Loucy (cell line): ENCODE data around the gene BEST4.
A peak's percentile ranks its signal among the peaks of the same experiment; 100 is the strongest.

Experiments used
- H2AFZ ChIP-seq: fragments of 200-600 bp; sonication (generic); 2 replicates; pipeline ENCODE4 v1.6.0; 2016; ENCODE audit warnings: antibody characterized with exemption, mild to moderate bottlenecking, low read length, moderate library complexity
- H3F3A ChIP-seq: fragments of 200-600 bp; 2 replicates; pipeline ENCODE4 v1.6.0; 2016; ENCODE audit warnings: antibody characterized with exemption, low read depth, mild to moderate bottlenecking
- H3K27me3 ChIP-seq: fragments of 200-600 bp; sonication (generic); 2 replicates; pipeline ENCODE4 v1.6.1; 2014; ENCODE audit warnings: low read length, mild to moderate bottlenecking; ENCODE audit not compliant: insufficient read depth, poor library complexity, severe bottlenecking
- H3K36me3 ChIP-seq: fragments of 200-600 bp; sonication (generic); 2 replicates; pipeline ENCODE4 v1.6.1; 2016; ENCODE audit warnings: low read length; ENCODE audit not compliant: insufficient read depth
- H3K4me1 ChIP-seq: fragments of 200-600 bp; sonication (generic); 2 replicates; pipeline ENCODE4 v1.5.1; 2014; ENCODE audit warnings: low read length, mild to moderate bottlenecking; ENCODE audit not compliant: insufficient read depth, poor library complexity, severe bottlenecking
- H3K4me2 ChIP-seq: fragments of 200-600 bp; sonication (generic); 2 replicates; pipeline ENCODE4 v1.6.0; 2014; ENCODE audit warnings: antibody characterized with exemption, low read length, low read depth, mild to moderate bottlenecking; ENCODE audit not compliant: poor library complexity, severe bottlenecking
- H3K4me3 ChIP-seq: fragments of 200-600 bp; sonication (generic); 2 replicates; pipeline ENCODE4 v1.5.1; 2014; ENCODE audit warnings: low read length, mild to moderate bottlenecking, mixed read lengths; ENCODE audit not compliant: poor library complexity, severe bottlenecking
- H3K79me2 ChIP-seq: fragments of 200-600 bp; sonication (generic); 2 replicates; pipeline ENCODE4 v1.6.1; 2014; ENCODE audit warnings: low read length; ENCODE audit not compliant: insufficient read depth
- H3K9ac ChIP-seq: fragments of 200-600 bp; sonication (generic); 2 replicates; pipeline ENCODE4 v1.6.0; 2014; ENCODE audit warnings: mild to moderate bottlenecking, low read depth, low read length, moderate library complexity; ENCODE audit not compliant: poor library complexity, severe bottlenecking
- H3K9me2 ChIP-seq: fragments of 200-600 bp; sonication (generic); replicated peaks from 2 replicates; pipeline ENCODE4 v1.6.1; 2016; ENCODE audit warnings: low read depth, low read length, mixed read lengths
- H3K9me3 ChIP-seq: fragments of 200-600 bp; sonication (generic); 2 replicates; pipeline ENCODE4 v1.6.1; 2014; ENCODE audit warnings: mild to moderate bottlenecking, antibody characterized with exemption, low read length, low read depth; ENCODE audit not compliant: insufficient read depth
- H4K20me1 ChIP-seq: fragments of 200-600 bp; sonication (generic); 2 replicates; pipeline ENCODE4 v1.6.0; 2014; ENCODE audit warnings: antibody characterized with exemption, low read length, mild to moderate bottlenecking; ENCODE audit not compliant: insufficient read depth, poor library complexity, severe bottlenecking
- CTCF ChIP-seq: fragments of 200-600 bp; sonication (generic); conservative IDR thresholded peaks from 2 replicates; pipeline ENCODE4 v1.5.1; 2014; ENCODE audit warnings: mild to moderate bottlenecking, antibody characterized with exemption, low read length
- EZH2phosphoT487 ChIP-seq: fragments of 200-600 bp; IDR thresholded peaks from 2 replicates; pipeline ENCODE4 v1.6.1; 2018; ENCODE audit warnings: antibody characterized with exemption, mild to moderate bottlenecking, moderate library complexity, borderline replicate concordance

Gene BEST4

GRCh38 chr1:44759077-44759476 is 28.9 kb downstream of the BEST4 start:
- H3K79me2 ChIP-seq, result no peaks in the 10 kb centered on the region
- H3K9ac ChIP-seq, result no peak overlapping the region
- TF ChIP-seq EZH2phosphoT487 (no peak), CTCF (no peak)
- H4K20me1 ChIP-seq, result no peaks in the 10 kb centered on the region
- H3K27me3 ChIP-seq, result no peaks in the 10 kb centered on the region
- H3K9me3 ChIP-seq, result no peaks in the 10 kb centered on the region
- H3K36me3 ChIP-seq, result peaks cover 92% of the 10 kb centered on the region; the same call in 1 of the 2 replicates
- H2AFZ ChIP-seq, result no peak overlapping the region
- H3K4me1 ChIP-seq, result no peaks in the 10 kb centered on the region
- no peaks in the 10 kb centered on the region for H3K9me2 ChIP-seq
- H3K4me2 ChIP-seq, result no peak overlapping the region
- no peak overlapping the region for H3K4me3 ChIP-seq
- no peaks in the 10 kb centered on the region for H3F3A ChIP-seq

GRCh38 chr1:44757420-44757819 is 30.6 kb downstream of the BEST4 start:
- Histone ChIP-seq H4K20me1 (no peaks in the 10 kb centered on the region), H3K4me2 (no peak overlapping the region), H3K79me2 (no peaks in the 10 kb centered on the region), H3K9me2 (no peaks in the 10 kb centered on the region), H3K4me1 (no peaks in the 10 kb centered on the region), H3K4me3 (no peak overlapping the region), H3F3A (no peaks in the 10 kb centered on the region), H3K9ac (no peak overlapping the region), H3K36me3 (peaks cover 91% of the 10 kb centered on the region), H3K9me3 (no peaks in the 10 kb centered on the region), H2AFZ (no peak overlapping the region), H3K27me3 (no peaks in the 10 kb centered on the region)
- TF ChIP-seq CTCF (no peak), EZH2phosphoT487 (no peak)

- peaks cover 53% of the 10 kb centered on the region for H3K36me3 ChIP-seq
- no peak overlapping the region for H2AFZ ChIP-seq
- peaks cover 12% of the 10 kb centered on the region for H4K20me1 ChIP-seq
- H3K4me1 ChIP-seq, result peaks cover 19% of the 10 kb centered on the region
- TF ChIP-seq CTCF (peak; percentile 48), EZH2phosphoT487 (no peak)
- no peak overlapping the region for H3K4me2 ChIP-seq
- H3K4me3 ChIP-seq, result no peak overlapping the region
- no peaks in the 10 kb centered on the region for H3K27me3 ChIP-seq
- H3F3A ChIP-seq, result no peaks in the 10 kb centered on the region
- H3K79me2 ChIP-seq, result peaks cover 57% of the 10 kb centered on the region
- no peaks in the 10 kb centered on the region for H3K9me3 ChIP-seq
- H3K9me2 ChIP-seq, result no peaks in the 10 kb centered on the region
- peak overlapping the region; percentile 1 for H3K9ac ChIP-seq
These were observed 40.1 kb downstream of the BEST4 start for GRCh38 chr1:44747878-44748277.
